ENCODE results near the gene VPS54.

DNA sequence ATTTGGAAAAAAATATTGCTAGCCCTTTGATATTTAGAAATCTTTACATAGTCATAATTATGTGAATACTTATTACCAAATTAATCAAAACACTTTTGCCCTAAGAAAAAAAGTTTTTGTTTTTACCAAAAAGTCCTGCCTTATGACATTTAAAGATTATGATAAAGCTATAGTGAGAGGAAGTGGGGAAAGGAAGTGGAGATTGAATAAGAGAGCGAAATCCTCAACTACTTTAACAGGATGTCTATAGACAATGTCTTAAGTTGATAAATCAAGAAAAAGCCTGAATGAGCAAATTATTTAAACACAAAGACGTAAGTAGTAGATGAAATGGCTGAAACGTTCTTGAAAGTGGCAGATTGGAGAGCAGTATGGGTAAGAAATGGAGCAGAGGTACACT, 20.9 kb upstream of the VPS54 start:
- TF ChIP-seq ZFX (IDR thresholded peaks at IDR 0.05; ENCODE audit: borderline replicate concordance): no peak
- TF ChIP-seq, protein P1, sequence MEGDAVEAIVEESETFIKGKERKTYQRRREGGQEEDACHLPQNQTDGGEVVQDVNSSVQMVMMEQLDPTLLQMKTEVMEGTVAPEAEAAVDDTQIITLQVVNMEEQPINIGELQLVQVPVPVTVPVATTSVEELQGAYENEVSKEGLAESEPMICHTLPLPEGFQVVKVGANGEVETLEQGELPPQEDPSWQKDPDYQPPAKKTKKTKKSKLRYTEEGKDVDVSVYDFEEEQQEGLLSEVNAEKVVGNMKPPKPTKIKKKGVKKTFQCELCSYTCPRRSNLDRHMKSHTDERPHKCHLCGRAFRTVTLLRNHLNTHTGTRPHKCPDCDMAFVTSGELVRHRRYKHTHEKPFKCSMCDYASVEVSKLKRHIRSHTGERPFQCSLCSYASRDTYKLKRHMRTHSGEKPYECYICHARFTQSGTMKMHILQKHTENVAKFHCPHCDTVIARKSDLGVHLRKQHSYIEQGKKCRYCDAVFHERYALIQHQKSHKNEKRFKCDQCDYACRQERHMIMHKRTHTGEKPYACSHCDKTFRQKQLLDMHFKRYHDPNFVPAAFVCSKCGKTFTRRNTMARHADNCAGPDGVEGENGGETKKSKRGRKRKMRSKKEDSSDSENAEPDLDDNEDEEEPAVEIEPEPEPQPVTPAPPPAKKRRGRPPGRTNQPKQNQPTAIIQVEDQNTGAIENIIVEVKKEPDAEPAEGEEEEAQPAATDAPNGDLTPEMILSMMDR (IDR thresholded peaks at IDR 0.05): no peak
